HepG2 (cell line): Measurements from ENCODE around the gene PIK3C2B. TPM values are rescaled to one million over a fixed set of nuclear protein-coding genes. Genes with fewer than 3 reads are reported as not detected.

ENCODE experiments used
- ATAC-seq: fragments of 200-7000 bp; cut with Tn5 transposase; 3 replicates; pipeline ENCODE4 v1.9.1; 2020; ENCODE audit warnings: mild to moderate bottlenecking, moderate library complexity
- BruUV-seq: library from RNA; stranded (reverse); fragments of 400-500 nt; replicated peaks from 2 replicates; lab custom pipeline; 2021; lab: Mats Ljungman, UMichigan
- CTCF ChIA-PET: fragments of 300-600 bp; formaldehyde crosslinking; extraction: SDS; loops from one replicate; lab custom pipeline; 2021; ENCODE audit warnings: low total read pairs, inconsistent platforms, low intra/inter-chr PET ratio; lab: Yijun Ruan, JAX
- POLR2A ChIA-PET: fragments of 350-600 bp; sonication (Branson Sonifier 250); formaldehyde crosslinking; loops from one replicate; lab custom pipeline; 2020; ENCODE audit warnings: antibody characterized with exemption, inconsistent platforms; lab: Yijun Ruan, JAX
- DNase-seq: peaks from one replicate; pipeline ENCODE4 v3.0.0-alpha.2; 2015; ENCODE audit warnings: low spot score
- FAIRE-seq: peaks from 3 replicates; lab custom pipeline; 2011; peaks lifted over from hg19 to GRCh38; lab: Jason Lieb, UNC
- H2AFZ ChIP-seq: one replicate; pipeline ENCODE4 v1.6.1; 2011; ENCODE audit warnings: low read length, inconsistent platforms
- H3K27ac ChIP-seq: fragments of 300-600 bp; 3 replicates; pipeline ENCODE4 v1.8.0; 2011; ENCODE audit warnings: mixed run types, mild to moderate bottlenecking, mixed read lengths, low read length, inconsistent platforms; ENCODE audit not compliant: insufficient read depth; ENCODE audit errors: extremely low read length
- H3K27me3 ChIP-seq, 2 experiments: fragments of 200-600 bp in 1 of 2; 2 replicates in 1 of 2; 3 replicates in 1 of 2; pipeline versions ENCODE4 v1.6.0 to v1.8.0; 2011; ENCODE audit warnings: low read length in 2 of 2, mild to moderate bottlenecking in 2 of 2, moderate library complexity in 2 of 2, inconsistent platforms in 1 of 2; ENCODE audit not compliant: insufficient read depth in 2 of 2, control insufficient read depth in 1 of 2
- H3K36me3 ChIP-seq, 2 experiments: fragments of 200-600 bp in 1 of 2; replicated peaks in 1 of 2; 2 replicates in 1 of 2; 3 replicates in 1 of 2; pipeline versions ENCODE4 v1.5.1 to v1.8.0; 2011; ENCODE audit warnings: low read length in 2 of 2, inconsistent platforms in 1 of 2; ENCODE audit not compliant: insufficient read depth in 2 of 2, control insufficient read depth in 1 of 2
- H3K4me1 ChIP-seq: 2 replicates; pipeline ENCODE4 v1.5.1; 2012; ENCODE audit warnings: low read length, inconsistent platforms; ENCODE audit not compliant: insufficient read depth
- H3K4me2 ChIP-seq: 2 replicates; pipeline ENCODE4 v1.6.0; 2011; ENCODE audit warnings: low read depth, low read length, inconsistent platforms
- H3K4me3 ChIP-seq, 3 experiments: fragments of 200-600 bp in 1 of 3; sonication (generic), shearing (Covaris generic) in 1 of 3; replicated peaks in 1 of 3; 2 replicates each; pipeline ENCODE4 v1.5.1; 2011 to 2016; ENCODE audit warnings: low read length in 3 of 3, inconsistent platforms in 2 of 3, low read depth in 2 of 3, mild to moderate bottlenecking in 2 of 3, control low read depth in 1 of 3, mixed read lengths in 1 of 3; ENCODE audit not compliant: insufficient read depth in 1 of 3
- H3K79me2 ChIP-seq: one replicate; pipeline ENCODE4 v1.6.1; 2011; ENCODE audit warnings: low read length, inconsistent platforms; ENCODE audit not compliant: insufficient read depth
- H3K9ac ChIP-seq: 2 replicates; pipeline ENCODE4 v1.6.0; 2011; ENCODE audit warnings: mild to moderate bottlenecking, low read depth, low read length, inconsistent platforms; ENCODE audit not compliant: insufficient read depth
- H3K9me3 ChIP-seq: 2 replicates; pipeline ENCODE4 v1.5.1; 2012; ENCODE audit warnings: mild to moderate bottlenecking, low read length
- H4K20me1 ChIP-seq: 2 replicates; pipeline ENCODE4 v1.6.0; 2011; ENCODE audit warnings: inconsistent platforms, mild to moderate bottlenecking, low read length, moderate library complexity; ENCODE audit not compliant: insufficient read depth
- BCL6 ChIP-seq: IDR thresholded peaks from 2 replicates; pipeline ENCODE4 v1.6.1; 2016; ENCODE audit warnings: missing genetic modification reagents, missing compliant biosample characterization
- HIVEP1 ChIP-seq: sonication (generic); formaldehyde crosslinking; IDR thresholded peaks from 2 replicates; pipeline ENCODE4 v1.4.0; 2020; ENCODE audit warnings: mild to moderate bottlenecking, missing genetic modification reagents
- HOXA7 ChIP-seq: sonication (generic); formaldehyde crosslinking; IDR thresholded peaks from 2 replicates; pipeline ENCODE4 v1.8.1; 2022; ENCODE audit warnings: mild to moderate bottlenecking, missing genetic modification reagents, moderate library complexity
- KAT7 ChIP-seq: IDR thresholded peaks from 2 replicates; pipeline ENCODE4 v1.6.1; 2018; ENCODE audit warnings: borderline replicate concordance, missing compliant biosample characterization
- ONECUT2 ChIP-seq: sonication (generic); formaldehyde crosslinking; IDR thresholded peaks from 2 replicates; pipeline ENCODE4 v1.4.0; 2020; ENCODE audit warnings: missing genetic modification reagents
- PTBP1 ChIP-seq: fragments of 200-400 bp; formaldehyde crosslinking; IDR thresholded peaks from 2 replicates; pipeline ENCODE4 v1.6.1; 2018; ENCODE audit warnings: low read length, low read depth; ENCODE audit not compliant: poor library complexity, severe bottlenecking
- RCOR2 ChIP-seq: IDR thresholded peaks from 2 replicates; pipeline ENCODE4 v1.6.1; 2016; ENCODE audit warnings: missing biosample characterization, missing genetic modification reagents
- SIN3A ChIP-seq: IDR thresholded peaks from 2 replicates; pipeline ENCODE4 v1.6.1; 2011; ENCODE audit warnings: low read depth, mild to moderate bottlenecking, control low read depth, low read length, borderline replicate concordance
- SOX6 ChIP-seq, 2 experiments: fragments of 450-650 bp in 1 of 2; sonication (generic) in 1 of 2; formaldehyde crosslinking in 1 of 2; IDR thresholded peaks; 2 replicates each; pipeline versions ENCODE4 v1.4.0 to v1.6.1; 2017 to 2020; ENCODE audit warnings: antibody characterized with exemption in 1 of 2, mild to moderate bottlenecking in 1 of 2, missing genetic modification reagents in 1 of 2
- ZNF207 ChIP-seq: fragments of 450-650 bp; IDR thresholded peaks from 2 replicates; pipeline ENCODE4 v1.6.1; 2016; ENCODE audit warnings: antibody characterized with exemption, borderline replicate concordance
- ZSCAN31 ChIP-seq: sonication (generic); formaldehyde crosslinking; IDR thresholded peaks from 2 replicates; pipeline ENCODE4 v1.5.0; 2020; ENCODE audit warnings: low read depth, mild to moderate bottlenecking, missing genetic modification reagents
- WGBS: methylation state at CpG from one replicate; pipeline ENCODE4 v1.1.6; 2017; ENCODE audit warnings: low lambda C conversion rate; 5-methylcytosine and 5-hydroxymethylcytosine counted together
- in situ Hi-C: cut with HindIII; loops from 2 replicates; pipeline ENCODE4 v1.10.0; 2017; ENCODE audit warnings: low pct_unique_long_range_greater_than_20kb; ENCODE audit not compliant: extremely low pct_ligation_motif_present
- intact Hi-C: fragments of 100-400 bp; cut with micrococcal nuclease; formaldehyde crosslinking; loops from one replicate; pipeline ENCODE4 v1.10.0; 2022; ENCODE audit not compliant: unreplicated experiment
- polyA plus RNA-seq, 8 experiments: library from polyadenylated mRNA; depleted of rRNA in 3 of 8; stranded (reverse) in 7 of 8; unstranded in 1 of 8; fragments of >200 nt; fragmentation: Illumina TruSeq in 4 of 8; extraction: Trizol in 4 of 8; gene quantifications; 2 replicates each; pipeline versions ENCODE4 v1.2.1 to v1.2.3, GENCODE V29; 2011 to 2016; ENCODE audit warnings: low read depth in 4 of 8, missing spikeins in 1 of 8, mixed read lengths in 1 of 8; ENCODE audit not compliant: insufficient read depth in 1 of 8
- total RNA-seq, 5 experiments: library from RNA; depleted of rRNA; stranded (reverse); fragments of >200 nt; fragmentation: Illumina TruSeq; extraction: Trizol; gene quantifications; 2 replicates each; pipeline ENCODE4 v1.2.3, GENCODE V29; 2016; ENCODE audit warnings: low read depth in 1 of 5
- TF ChIP-seq, protein P1 (sequence below): sonication (generic); formaldehyde crosslinking; IDR thresholded peaks from 2 replicates; pipeline ENCODE4 v1.4.0; 2020; ENCODE audit warnings: missing genetic modification reagents
- TF ChIP-seq, protein P2 (sequence below): sonication (generic); formaldehyde crosslinking; IDR thresholded peaks from 2 replicates; pipeline ENCODE4 v1.4.0; 2020; ENCODE audit warnings: missing genetic modification reagents
- TF ChIP-seq, protein P3 (sequence below): sonication (generic); formaldehyde crosslinking; conservative IDR thresholded peaks from 2 replicates; pipeline ENCODE4 v1.4.0; 2020; ENCODE audit warnings: missing genetic modification reagents
- TF ChIP-seq, protein P4 (sequence below): IDR thresholded peaks from 2 replicates; pipeline ENCODE4 v1.6.1; 2016; ENCODE audit warnings: control low read depth

Gene PIK3C2B
- total and polyA plus RNA-seq, 2 of the 13 experiments (the other 11 are each of a cell fraction or from before 2014, with no cell fraction given), result 3.4 to 4.5 TPM

DNA sequence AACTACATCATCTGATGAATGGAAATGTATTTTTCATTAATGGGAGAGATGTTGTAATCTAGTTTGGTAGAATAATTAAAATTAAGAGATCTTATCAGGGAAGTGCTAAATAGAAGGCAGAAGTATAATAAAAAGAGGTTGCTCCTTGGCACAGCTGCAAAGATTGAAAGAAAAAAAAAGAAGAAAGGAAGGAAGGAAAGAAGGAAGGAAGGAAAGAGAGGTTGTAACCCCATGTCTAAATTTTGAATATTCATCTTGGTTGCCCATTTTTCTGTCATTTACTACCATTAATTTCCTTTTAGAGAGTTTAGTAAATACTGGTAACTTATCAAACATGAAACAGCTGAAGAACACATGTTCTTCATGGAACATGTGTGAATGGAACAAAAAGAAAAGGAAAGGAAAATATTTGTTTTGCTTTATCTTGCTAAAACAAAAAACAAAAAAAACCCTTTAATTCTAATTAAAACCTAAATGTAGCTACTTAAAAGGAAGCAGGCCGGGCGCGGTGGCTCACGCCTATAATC is 11.1 kb upstream of the PIK3C2B start:
- H4K20me1 ChIP-seq, result no peaks in the 10 kb centered on the region
- H3K4me3 ChIP-seq, result peak overlapping the region; percentile 64 to 76 (median 64)
- WGBS, result under 1% methylated on average over 4 of the region's 4 CpGs
- DNase-seq, result no peak
- ChIA-PET CTCF (no interaction called here), POLR2A (interaction anchor here (4.6 to 4.7 kb wide), 2 partner anchors 11 to 12 kb away, joined by 25 to 103 read pairs; partner anchors contain the start of genes MDM4 and PIK3C2B)
- in situ Hi-C loops, result no loop called here
- no peaks in the 10 kb centered on the region for H3K36me3 ChIP-seq
- peak overlapping the region; percentile 38 for H3K9ac ChIP-seq
- H3K4me2 ChIP-seq, result peak overlapping the region; percentile 84
- FAIRE-seq, result no peak
- TF ChIP-seq RCOR2, result no peak
- no peak for TF ChIP-seq ONECUT2
- no peak for TF ChIP-seq BCL6 (CRISPR knock-in tag)
- no peak for TF ChIP-seq HIVEP1 (CRISPR knock-in tag)
- TF ChIP-seq, protein P1, sequence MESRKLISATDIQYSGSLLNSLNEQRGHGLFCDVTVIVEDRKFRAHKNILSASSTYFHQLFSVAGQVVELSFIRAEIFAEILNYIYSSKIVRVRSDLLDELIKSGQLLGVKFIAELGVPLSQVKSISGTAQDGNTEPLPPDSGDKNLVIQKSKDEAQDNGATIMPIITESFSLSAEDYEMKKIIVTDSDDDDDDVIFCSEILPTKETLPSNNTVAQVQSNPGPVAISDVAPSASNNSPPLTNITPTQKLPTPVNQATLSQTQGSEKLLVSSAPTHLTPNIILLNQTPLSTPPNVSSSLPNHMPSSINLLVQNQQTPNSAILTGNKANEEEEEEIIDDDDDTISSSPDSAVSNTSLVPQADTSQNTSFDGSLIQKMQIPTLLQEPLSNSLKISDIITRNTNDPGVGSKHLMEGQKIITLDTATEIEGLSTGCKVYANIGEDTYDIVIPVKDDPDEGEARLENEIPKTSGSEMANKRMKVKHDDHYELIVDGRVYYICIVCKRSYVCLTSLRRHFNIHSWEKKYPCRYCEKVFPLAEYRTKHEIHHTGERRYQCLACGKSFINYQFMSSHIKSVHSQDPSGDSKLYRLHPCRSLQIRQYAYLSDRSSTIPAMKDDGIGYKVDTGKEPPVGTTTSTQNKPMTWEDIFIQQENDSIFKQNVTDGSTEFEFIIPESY (CRISPR knock-in tag), result no peak
- TF ChIP-seq SIN3A, result no peak
- no peak for TF ChIP-seq ZNF207
- TF ChIP-seq, protein P2, sequence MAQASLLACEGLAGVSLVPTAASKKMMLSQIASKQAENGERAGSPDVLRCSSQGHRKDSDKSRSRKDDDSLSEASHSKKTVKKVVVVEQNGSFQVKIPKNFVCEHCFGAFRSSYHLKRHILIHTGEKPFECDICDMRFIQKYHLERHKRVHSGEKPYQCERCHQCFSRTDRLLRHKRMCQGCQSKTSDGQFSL (CRISPR knock-in tag), result no peak
- no peak for TF ChIP-seq PTBP1
- TF ChIP-seq, protein P3, sequence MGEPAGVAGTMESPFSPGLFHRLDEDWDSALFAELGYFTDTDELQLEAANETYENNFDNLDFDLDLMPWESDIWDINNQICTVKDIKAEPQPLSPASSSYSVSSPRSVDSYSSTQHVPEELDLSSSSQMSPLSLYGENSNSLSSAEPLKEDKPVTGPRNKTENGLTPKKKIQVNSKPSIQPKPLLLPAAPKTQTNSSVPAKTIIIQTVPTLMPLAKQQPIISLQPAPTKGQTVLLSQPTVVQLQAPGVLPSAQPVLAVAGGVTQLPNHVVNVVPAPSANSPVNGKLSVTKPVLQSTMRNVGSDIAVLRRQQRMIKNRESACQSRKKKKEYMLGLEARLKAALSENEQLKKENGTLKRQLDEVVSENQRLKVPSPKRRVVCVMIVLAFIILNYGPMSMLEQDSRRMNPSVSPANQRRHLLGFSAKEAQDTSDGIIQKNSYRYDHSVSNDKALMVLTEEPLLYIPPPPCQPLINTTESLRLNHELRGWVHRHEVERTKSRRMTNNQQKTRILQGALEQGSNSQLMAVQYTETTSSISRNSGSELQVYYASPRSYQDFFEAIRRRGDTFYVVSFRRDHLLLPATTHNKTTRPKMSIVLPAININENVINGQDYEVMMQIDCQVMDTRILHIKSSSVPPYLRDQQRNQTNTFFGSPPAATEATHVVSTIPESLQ (CRISPR knock-in tag), result no peak
- TF ChIP-seq SOX6 (IDR thresholded peaks at IDR 0.05), result no peak
- TF ChIP-seq SOX6 (CRISPR knock-in tag; IDR thresholded peaks at IDR 0.05), result no peak
- TF ChIP-seq, protein P4, sequence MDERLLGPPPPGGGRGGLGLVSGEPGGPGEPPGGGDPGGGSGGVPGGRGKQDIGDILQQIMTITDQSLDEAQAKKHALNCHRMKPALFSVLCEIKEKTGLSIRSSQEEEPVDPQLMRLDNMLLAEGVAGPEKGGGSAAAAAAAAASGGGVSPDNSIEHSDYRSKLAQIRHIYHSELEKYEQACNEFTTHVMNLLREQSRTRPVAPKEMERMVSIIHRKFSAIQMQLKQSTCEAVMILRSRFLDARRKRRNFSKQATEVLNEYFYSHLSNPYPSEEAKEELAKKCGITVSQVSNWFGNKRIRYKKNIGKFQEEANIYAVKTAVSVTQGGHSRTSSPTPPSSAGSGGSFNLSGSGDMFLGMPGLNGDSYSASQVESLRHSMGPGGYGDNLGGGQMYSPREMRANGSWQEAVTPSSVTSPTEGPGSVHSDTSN (CRISPR knock-in tag), result no peak
- no peak for TF ChIP-seq KAT7
- no peak for TF ChIP-seq HOXA7 (CRISPR knock-in tag)
- no peak for TF ChIP-seq ZSCAN31
- peak overlapping the region; percentile 11 for H3K27ac ChIP-seq
- peaks cover 48% of the 10 kb centered on the region for H3K4me1 ChIP-seq
- H3K9me3 ChIP-seq, result no peaks in the 10 kb centered on the region
- peak overlapping the region; percentile 65 for H2AFZ ChIP-seq
- no TSS peak for BruUV-seq
- no peaks in the 10 kb centered on the region for H3K79me2 ChIP-seq
- H3K27me3 ChIP-seq, result no peaks in the 10 kb centered on the region; a peak in 1 of 5 replicates
- no peak for ATAC-seq
- intact Hi-C loops, result loop anchor here (5.0 to 10.0 kb wide), 2 partner anchors 93 to 361 kb away; partner anchors contain the start of gene PPP1R15B
